IMR-90 (cell line): Measurements from ENCODE around the gene DNAJC12. TPM values are rescaled to one million over a fixed set of nuclear protein-coding genes. Genes with fewer than 3 reads are reported as not detected.

Experiments
- ATAC-seq: fragments of 200-7000 bp; cut with Tn5 transposase; 2 replicates; pipeline ENCODE4 v1.9.1; 2020; ENCODE audit warnings: low read depth, mild to moderate bottlenecking, moderate library complexity
- BruUV-seq: library from RNA; stranded (reverse); fragments of 400-500 nt; replicated peaks from 2 replicates; lab custom pipeline; 2021; lab: Mats Ljungman, UMichigan
- CTCF ChIA-PET: fragments of 300-600 bp; formaldehyde crosslinking; extraction: SDS; loops from one replicate; lab custom pipeline; 2021; ENCODE audit warnings: antibody characterized with exemption; lab: Yijun Ruan, JAX
- POLR2A ChIA-PET: fragments of 300-600 bp; sonication (Branson Sonifier 250); formaldehyde crosslinking; loops from one replicate; lab custom pipeline; 2022; ENCODE audit warnings: antibody characterized with exemption; ENCODE audit not compliant: unreplicated experiment; lab: Charles Lee
- DNase-seq: peaks from one replicate; pipeline ENCODE4 v3.0.0; 2013
- H2AFZ ChIP-seq: replicated peaks from 2 replicates; pipeline ENCODE3; 2013; ENCODE audit warnings: low read length, mild to moderate bottlenecking; ENCODE audit not compliant: poor library complexity
- H2AK5ac ChIP-seq: 2 replicates; pipeline ENCODE4 v1.6.1; 2013; ENCODE audit warnings: low read depth, low read length, inconsistent platforms
- H2AK9ac ChIP-seq: replicated peaks from 2 replicates; pipeline ENCODE3; 2013; ENCODE audit warnings: mild to moderate bottlenecking, low read depth, low read length, moderate library complexity; ENCODE audit not compliant: poor library complexity
- H2BK120ac ChIP-seq: 2 replicates; pipeline ENCODE4 v1.6.1; 2013; ENCODE audit warnings: low read depth, low read length, inconsistent platforms
- H2BK15ac ChIP-seq: 3 replicates; pipeline ENCODE4 v1.6.1; 2013; ENCODE audit warnings: low read depth, low read length, inconsistent platforms
- H2BK20ac ChIP-seq: 2 replicates; pipeline ENCODE4 v1.6.1; 2013; ENCODE audit warnings: low read depth, mild to moderate bottlenecking, inconsistent platforms, low read length, moderate library complexity
- H2BK5ac ChIP-seq: 2 replicates; pipeline ENCODE4 v1.6.1; 2013; ENCODE audit warnings: mild to moderate bottlenecking, low read depth, low read length, inconsistent platforms; ENCODE audit not compliant: poor library complexity, severe bottlenecking
- H3K14ac ChIP-seq: replicated peaks from 2 replicates; pipeline ENCODE4 v1.6.1; 2013; ENCODE audit warnings: low read depth, low read length, inconsistent platforms
- H3K18ac ChIP-seq: 2 replicates; pipeline ENCODE4 v1.6.1; 2013; ENCODE audit warnings: low read depth, low read length, control low read depth
- H3K23ac ChIP-seq: 2 replicates; pipeline ENCODE4 v1.6.1; 2013; ENCODE audit warnings: low read depth, low read length, inconsistent platforms
- H3K27ac ChIP-seq: 2 replicates; pipeline ENCODE4 v1.5.1; 2013; ENCODE audit warnings: mild to moderate bottlenecking, control low read depth, low read length; ENCODE audit not compliant: insufficient read depth
- H3K27me3 ChIP-seq: 2 replicates; pipeline ENCODE4 v1.6.1; 2013; ENCODE audit warnings: low read length; ENCODE audit not compliant: control insufficient read depth, insufficient read depth
- H3K36me3 ChIP-seq: 2 replicates; pipeline ENCODE4 v1.6.1; 2013; ENCODE audit warnings: low read length, mixed read lengths; ENCODE audit not compliant: control insufficient read depth, insufficient read depth
- H3K4ac ChIP-seq: 2 replicates; pipeline ENCODE4 v1.6.1; 2013; ENCODE audit warnings: low read depth, low read length, inconsistent platforms
- H3K4me1 ChIP-seq: 2 replicates; pipeline ENCODE4 v1.6.1; 2013; ENCODE audit warnings: low read length, mixed read lengths; ENCODE audit not compliant: control insufficient read depth, insufficient read depth
- H3K4me2 ChIP-seq: 2 replicates; pipeline ENCODE4 v1.6.1; 2013; ENCODE audit warnings: low read depth, mild to moderate bottlenecking, control low read depth, low read length, moderate library complexity
- H3K4me3 ChIP-seq: 2 replicates; pipeline ENCODE4 v1.5.1; 2013; ENCODE audit warnings: low read depth, mild to moderate bottlenecking, control low read depth, low read length, moderate library complexity; ENCODE audit not compliant: insufficient read depth
- H3K56ac ChIP-seq: 2 replicates; pipeline ENCODE4 v1.6.1; 2013; ENCODE audit warnings: low read length, inconsistent platforms; ENCODE audit not compliant: insufficient read depth; ENCODE audit errors: extremely low read depth
- H3K79me1 ChIP-seq, 2 experiments: 2 replicates each; pipeline ENCODE4 v1.6.1; 2013; ENCODE audit warnings: low read length in 2 of 2, inconsistent platforms in 1 of 2, low read depth in 1 of 2
- H3K9ac ChIP-seq: 2 replicates; pipeline ENCODE4 v1.6.1; 2013; ENCODE audit warnings: low read depth, low read length, control low read depth
- H3K9me1 ChIP-seq: 2 replicates; pipeline ENCODE4 v1.6.1; 2013; ENCODE audit warnings: low read length, inconsistent platforms; ENCODE audit not compliant: insufficient read depth
- H3K9me3 ChIP-seq: 2 replicates; pipeline ENCODE4 v1.6.1; 2013; ENCODE audit warnings: low read length; ENCODE audit not compliant: control insufficient read depth, insufficient read depth
- H4K20me1 ChIP-seq: 2 replicates; pipeline ENCODE4 v1.6.1; 2013; ENCODE audit warnings: low read length, inconsistent platforms; ENCODE audit not compliant: insufficient read depth
- H4K5ac ChIP-seq: 2 replicates; pipeline ENCODE4 v1.6.1; 2013; ENCODE audit warnings: mild to moderate bottlenecking, low read depth, low read length, control low read depth
- H4K8ac ChIP-seq, 2 experiments: 2 replicates each; pipeline ENCODE4 v1.6.1; 2013; ENCODE audit warnings: low read depth in 2 of 2, low read length in 2 of 2, control low read depth in 1 of 2, inconsistent platforms in 1 of 2
- H4K91ac ChIP-seq: 2 replicates; pipeline ENCODE4 v1.6.1; 2013; ENCODE audit warnings: low read depth, low read length, inconsistent platforms; ENCODE audit not compliant: insufficient read depth
- BHLHE40 ChIP-seq: fragments of 150-350 bp; IDR thresholded peaks from 2 replicates; pipeline ENCODE4 v1.6.1; 2016; ENCODE audit warnings: mild to moderate bottlenecking, low read depth, low read length
- CEBPB ChIP-seq: IDR thresholded peaks from 2 replicates; pipeline ENCODE4 v1.6.1; 2012; ENCODE audit warnings: low read depth, low read length, improper control_type of control experiment
- CHD1 ChIP-seq: IDR thresholded peaks from 2 replicates; pipeline ENCODE4 v1.6.1; 2012; ENCODE audit warnings: low read depth, low read length, improper control_type of control experiment
- CTCF ChIP-seq: conservative IDR thresholded peaks from 2 replicates; pipeline ENCODE4 v1.5.1; 2012; ENCODE audit warnings: mild to moderate bottlenecking, low read depth, low read length, improper control_type of control experiment
- ELK1 ChIP-seq: fragments of 150-350 bp; IDR thresholded peaks from 2 replicates; pipeline ENCODE4 v1.6.1; 2016; ENCODE audit warnings: low read depth, mild to moderate bottlenecking, low read length, moderate library complexity, borderline replicate concordance
- FOS ChIP-seq: fragments of 150-350 bp; IDR thresholded peaks from 2 replicates; pipeline ENCODE4 v1.6.1; 2016; ENCODE audit warnings: low read depth, low read length
- MAFK ChIP-seq: IDR thresholded peaks from 2 replicates; pipeline ENCODE4 v1.6.1; 2012; ENCODE audit warnings: low read depth, low read length, improper control_type of control experiment
- MAZ ChIP-seq: IDR thresholded peaks from 2 replicates; pipeline ENCODE4 v1.6.1; 2012; ENCODE audit warnings: low read depth, mild to moderate bottlenecking, low read length, improper control_type of control experiment, moderate library complexity, borderline replicate concordance
- MXI1 ChIP-seq: IDR thresholded peaks from 2 replicates; pipeline ENCODE4 v1.6.1; 2012; ENCODE audit warnings: low read depth, mild to moderate bottlenecking, low read length, moderate library complexity, borderline replicate concordance
- NFE2L2 ChIP-seq: fragments of 150-350 bp; IDR thresholded peaks from 2 replicates; pipeline ENCODE4 v1.6.1; 2016; ENCODE audit warnings: low read depth, mild to moderate bottlenecking, low read length
- POLR2A ChIP-seq: IDR thresholded peaks from 2 replicates; pipeline ENCODE4 v1.6.1; 2012; ENCODE audit warnings: mild to moderate bottlenecking, low read depth, low read length
- RAD21 ChIP-seq: IDR thresholded peaks from 2 replicates; pipeline ENCODE4 v1.6.1; 2012; ENCODE audit warnings: low read length, improper control_type of control experiment
- RCOR1 ChIP-seq: IDR thresholded peaks from 2 replicates; pipeline ENCODE4 v1.6.1; 2012; ENCODE audit warnings: mild to moderate bottlenecking, low read length, improper control_type of control experiment; ENCODE audit not compliant: insufficient replicate concordance
- RFX5 ChIP-seq: IDR thresholded peaks from 2 replicates; pipeline ENCODE4 v1.8.0; 2012; ENCODE audit warnings: low read depth, mild to moderate bottlenecking, low read length, moderate library complexity
- SMC3 ChIP-seq: fragments of 150-350 bp; IDR thresholded peaks from 2 replicates; pipeline ENCODE4 v1.6.1; 2016; ENCODE audit warnings: low read depth, mild to moderate bottlenecking, antibody characterized with exemption, low read length, moderate library complexity
- USF2 ChIP-seq: fragments of 150-350 bp; IDR thresholded peaks from 2 replicates; pipeline ENCODE4 v1.6.1; 2017; ENCODE audit warnings: mild to moderate bottlenecking, antibody characterized with exemption, low read length, low read depth
- WGBS, 2 experiments: methylation state at CpG; one replicate each; pipeline versions ENCODE4 v1.1.5 to v1.1.7; 2013; ENCODE audit warnings: missing lambda C conversion rate in 2 of 2; ENCODE audit not compliant: insufficient read length in 1 of 2; ENCODE audit errors: extremely low coverage in 2 of 2; 5-methylcytosine and 5-hydroxymethylcytosine counted together
- dilution Hi-C: fragments of 300-500 bp; cut with HindIII; formaldehyde crosslinking; loops from one replicate; pipeline ENCODE4 v1.14.3; 2018; ENCODE audit warnings: low sequenced_read_pairs; ENCODE audit not compliant: unreplicated experiment
- in situ Hi-C: fragments of 300-500 bp; cut with MboI; formaldehyde crosslinking; loops from 3 replicates; pipeline ENCODE4 v1.14.3; 2019; ENCODE audit warnings: low sequenced_read_pairs, inconsistent platforms, mixed read lengths
- intact Hi-C: fragments of 100-400 bp; cut with micrococcal nuclease; formaldehyde crosslinking; loops from 2 replicates; pipeline ENCODE4 v1.10.0; 2022
- polyA plus RNA-seq, 3 experiments: library from polyadenylated mRNA; depleted of rRNA; stranded (reverse); fragments of >200 nt; gene quantifications; 2 replicates each; pipeline ENCODE4 v1.2.3, GENCODE V29; 2012; ENCODE audit warnings: low replicate concordance in 1 of 3
- total RNA-seq: library from RNA; depleted of rRNA; stranded (reverse); fragments of >200 nt; gene quantifications from 2 replicates; pipeline ENCODE4 v1.2.3, GENCODE V29; 2012

DNAJC12 gene
- total and polyA plus RNA-seq, 2 of the 4 experiments (the other 2 are of a cell fraction): 2.3 to 2.9 TPM

GRCh38 chr10:67772151-67772550, 65.8 kb downstream of the DNAJC12 start:
- intact Hi-C loops (no loop called here), in situ Hi-C loops (no loop called here), dilution Hi-C loops (no loop called here)
- Histone ChIP-seq H3K23ac (no peak overlapping the region), H3K56ac (no peak overlapping the region), H2BK20ac (no peak overlapping the region), H3K4ac (no peak overlapping the region), H2AK5ac (no peak overlapping the region), H3K9me1 (no peaks in the 10 kb centered on the region), H3K9me3 (no peaks in the 10 kb centered on the region), H2BK5ac (no peak overlapping the region), H3K4me1 (0 out of 2 replicates have a peak, but pooled peaks cover 2% of the 10 kb centered on the region), H3K4me3 (no peak overlapping the region), H2AFZ (no peak overlapping the region), H2BK15ac (no peak overlapping the region), H4K91ac (no peak overlapping the region), H3K36me3 (no peaks in the 10 kb centered on the region), H3K4me2 (no peak overlapping the region), H2AK9ac (no peak overlapping the region), H3K14ac (no peak overlapping the region), H3K27me3 (peaks cover 4% of the 10 kb centered on the region), H4K20me1 (no peaks in the 10 kb centered on the region), H3K79me1 (no peaks in the 10 kb centered on the region), H4K5ac (no peak overlapping the region), H3K27ac (no peak overlapping the region), H3K9ac (no peak overlapping the region), H2BK120ac (no peak overlapping the region), H3K18ac (no peak overlapping the region), H4K8ac (no peak overlapping the region)
- BruUV-seq: no TSS peak
- ATAC-seq (no peak), DNase-seq (no peak)
- ChIA-PET POLR2A (no interaction called here), CTCF (no interaction called here)
- no peak for TF ChIP-seq POLR2A
- no peak for TF ChIP-seq MAFK
- no peak for TF ChIP-seq MAZ
- no peak for TF ChIP-seq BHLHE40
- no peak for TF ChIP-seq NFE2L2
- no peak for TF ChIP-seq MXI1
- no peak for TF ChIP-seq FOS
- TF ChIP-seq SMC3: no peak
- no peak for TF ChIP-seq CEBPB
- no peak for TF ChIP-seq CHD1
- no peak for TF ChIP-seq CTCF
- TF ChIP-seq RAD21: no peak
- no peak for TF ChIP-seq RFX5
- no peak for TF ChIP-seq ELK1
- TF ChIP-seq USF2: no peak
- no peak for TF ChIP-seq RCOR1
- WGBS, 2 experiments: no CpG with 5 or more reads among the region's 1 CpG
